Esophagus (tissue), 2 donors: ENCODE results near the gene AFP. TPM values are rescaled to one million over a fixed set of nuclear protein-coding genes. Genes with fewer than 3 reads are reported as not detected.
"Not testable (repeated sequence)": the region's sequence is repeated elsewhere in the genome, so short reads cannot be mapped to it uniquely, and the experiment has no call there.

Experiments
- H3K27ac ChIP-seq, 2 donors: one replicate each; pipeline ENCODE4 v1.5.1; 2013; ENCODE audit warnings: low read depth in 2 of 2, mild to moderate bottlenecking in 2 of 2, inconsistent platforms in 1 of 2, low read length in 1 of 2, moderate library complexity in 1 of 2
- H3K27me3 ChIP-seq, 2 donors: one replicate each; pipeline ENCODE4 v1.6.1; 2013; ENCODE audit warnings: low read length in 2 of 2, control low read depth in 1 of 2, mild to moderate bottlenecking in 1 of 2; ENCODE audit not compliant: insufficient read depth in 2 of 2, control insufficient read depth in 1 of 2
- H3K36me3 ChIP-seq, 2 donors: one replicate each; pipeline ENCODE4 v1.6.1; 2013; ENCODE audit warnings: low read length in 1 of 2; ENCODE audit not compliant: control insufficient read depth in 2 of 2, insufficient read depth in 2 of 2
- H3K4me1 ChIP-seq, 2 donors: one replicate each; pipeline ENCODE4 v1.6.1; 2013; ENCODE audit warnings: low read length in 1 of 2; ENCODE audit not compliant: control insufficient read depth in 2 of 2, insufficient read depth in 2 of 2
- H3K4me3 ChIP-seq, 2 donors: one replicate each; pipeline ENCODE4 v1.5.1; 2013; ENCODE audit warnings: low read length in 2 of 2, mild to moderate bottlenecking in 2 of 2, low read depth in 1 of 2, moderate library complexity in 1 of 2
- H3K9me3 ChIP-seq, 2 donors: one replicate each; pipeline ENCODE4 v1.6.1; 2013; ENCODE audit warnings: mild to moderate bottlenecking in 2 of 2, low read depth in 1 of 2, low read length in 1 of 2, moderate library complexity in 1 of 2; ENCODE audit not compliant: control insufficient read depth in 2 of 2, insufficient read depth in 1 of 2
- WGBS, 2 donors: extraction: QIAGEN DNeasy Blood & Tissue Kit; methylation state at CpG; one replicate each; pipeline ENCODE4 v1.1.7; 2013; 5-methylcytosine and 5-hydroxymethylcytosine counted together
- polyA plus RNA-seq, 2 donors: library from polyadenylated mRNA; stranded (reverse); fragments of 200-250 nt; gene quantifications; one replicate each; pipeline ENCODE4 v1.2.3, GENCODE V29; 2013
- donor health status: healthy with polysubstance abuse.
- donor health status: Bipolar disorder and iron deficiency.

Gene AFP
- under 1 TPM in 1 of 2 donors, not detected in 1; 0.05 TPM for polyA plus RNA-seq

DNA sequence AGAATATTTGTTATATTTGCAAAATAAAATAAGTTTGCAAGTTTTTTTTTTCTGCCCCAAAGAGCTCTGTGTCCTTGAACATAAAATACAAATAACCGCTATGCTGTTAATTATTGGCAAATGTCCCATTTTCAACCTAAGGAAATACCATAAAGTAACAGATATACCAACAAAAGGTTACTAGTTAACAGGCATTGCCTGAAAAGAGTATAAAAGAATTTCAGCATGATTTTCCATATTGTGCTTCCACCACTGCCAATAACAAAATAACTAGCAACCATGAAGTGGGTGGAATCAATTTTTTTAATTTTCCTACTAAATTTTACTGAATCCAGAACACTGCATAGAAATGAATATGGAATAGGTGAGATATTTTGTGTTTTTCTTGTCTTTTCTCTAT lies at the start of gene AFP:
Gene AFP (plus strand): TSS at position 238 of the 400 bp plus-strand sequence. CDS start 42 bp downstream, at position 280.
- no peak within 1 kb of the TSS for H3K27ac ChIP-seq
- H3K4me3 ChIP-seq = no peak within 1 kb of the TSS
- 82 to 87% methylated on average over 1 of the region's 1 CpG for WGBS, 2 donors
- H3K9me3 ChIP-seq = no peaks in the 10 kb centered on the region
- H3K27me3 ChIP-seq = no peaks in the 10 kb centered on the region
- no peaks in the 10 kb centered on the region for H3K4me1 ChIP-seq
- no peaks in the 10 kb centered on the region for H3K36me3 ChIP-seq

DNA sequence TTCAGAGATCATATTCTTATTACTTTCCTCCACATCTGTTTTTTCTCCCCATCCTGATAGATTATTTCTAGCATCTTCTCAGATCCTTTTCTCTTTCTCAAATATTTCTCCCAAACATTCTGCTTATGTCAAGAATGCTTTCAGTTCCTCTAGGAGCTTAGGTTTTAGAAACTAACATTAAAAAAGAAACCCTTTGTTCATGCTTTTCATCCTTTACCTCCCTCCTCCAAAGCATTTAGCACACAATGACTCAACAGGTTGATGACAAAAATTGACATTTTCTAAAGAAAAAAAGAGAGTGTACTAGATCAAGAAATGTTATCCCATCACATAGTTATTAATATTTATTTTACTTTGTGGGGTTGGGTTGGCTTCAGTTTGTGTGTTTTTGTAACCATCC lies 48.5 kb upstream of the AFP start:
- H3K27ac ChIP-seq = no peak overlapping the region
- no peaks in the 10 kb centered on the region for H3K9me3 ChIP-seq
- no peaks in the 10 kb centered on the region for H3K36me3 ChIP-seq
- no peaks in the 10 kb centered on the region for H3K4me1 ChIP-seq
- H3K4me3 ChIP-seq = no peak overlapping the region
- no peaks in the 10 kb centered on the region for H3K27me3 ChIP-seq

DNA sequence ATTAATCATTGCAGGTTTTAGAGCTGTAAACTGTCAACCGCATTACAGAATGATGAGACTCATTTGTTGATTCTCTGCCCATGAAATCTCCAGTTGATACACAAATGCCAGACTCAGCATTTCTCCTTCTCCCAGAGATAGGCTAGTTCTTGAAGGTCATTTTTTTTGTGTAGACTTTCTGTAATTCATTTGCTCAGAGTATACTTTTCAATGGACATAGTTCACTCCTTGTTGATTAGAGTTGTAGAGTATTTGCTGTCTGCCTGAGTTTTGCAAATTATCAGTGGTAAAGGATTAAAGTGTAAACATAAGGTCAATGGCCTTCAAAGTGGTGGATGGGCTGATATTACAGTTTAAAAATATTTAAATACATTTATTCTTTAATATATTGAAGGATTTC lies 47.1 kb upstream of the AFP start:
- no peak overlapping the region for H3K27ac ChIP-seq
- H3K9me3 ChIP-seq = no peaks in the 10 kb centered on the region
- no peaks in the 10 kb centered on the region for H3K27me3 ChIP-seq
- H3K4me1 ChIP-seq = no peaks in the 10 kb centered on the region
- no peaks in the 10 kb centered on the region for H3K36me3 ChIP-seq
- H3K4me3 ChIP-seq = no peak overlapping the region
- WGBS, 2 donors = 82 to 90% methylated on average over 1 of the region's 1 CpG

DNA sequence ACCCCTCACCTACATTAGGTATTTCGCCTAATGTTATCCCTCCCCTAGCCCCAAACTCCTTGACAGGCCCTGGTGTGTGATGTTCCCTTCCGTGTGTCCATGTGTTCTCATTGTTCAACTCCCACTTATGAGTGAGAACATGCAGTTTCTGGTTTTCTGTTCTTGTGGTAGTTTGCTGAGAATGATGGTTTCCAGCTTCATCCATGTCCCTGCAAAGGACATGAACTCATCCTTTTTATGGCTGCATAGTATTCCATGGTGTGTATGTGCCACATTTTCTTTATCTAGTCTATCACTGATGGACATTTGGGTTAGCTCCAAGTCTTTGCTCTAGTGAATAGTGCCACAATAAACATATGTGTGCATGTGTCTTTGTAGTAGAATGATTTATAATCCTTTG lies 46.4 kb upstream of the AFP start:
- WGBS, 2 donors = 89 to 95% methylated on average over 2 of the region's 2 CpGs

DNA sequence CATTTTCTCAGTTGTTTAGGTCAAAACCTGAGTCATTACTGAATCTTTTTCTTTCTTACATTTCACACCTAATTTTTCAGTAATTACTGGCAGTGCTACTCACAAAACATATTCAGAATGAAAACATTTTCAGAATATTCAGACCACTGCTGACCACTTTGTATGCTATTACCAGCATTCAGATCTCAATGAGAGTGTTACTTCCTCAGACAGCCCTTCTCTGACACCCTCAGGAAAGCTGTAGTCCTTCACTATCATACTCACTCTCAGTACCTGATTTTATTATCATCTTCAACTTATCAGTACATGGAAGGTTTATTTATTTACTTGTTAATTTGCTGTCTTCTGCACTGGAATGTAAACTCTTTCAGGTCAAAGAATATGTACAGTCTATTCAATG lies 44.2 kb upstream of the AFP start:
- no peaks in the 10 kb centered on the region for H3K9me3 ChIP-seq
- no peak overlapping the region for H3K27ac ChIP-seq
- H3K4me3 ChIP-seq = no peak overlapping the region
- H3K27me3 ChIP-seq = no peaks in the 10 kb centered on the region
- H3K4me1 ChIP-seq = no peaks in the 10 kb centered on the region
- H3K36me3 ChIP-seq = no peaks in the 10 kb centered on the region

More for the DNA sequence above, 46.4 kb upstream of the AFP start:
- not testable (repeated sequence) for H3K4me1 ChIP-seq, H3K27ac ChIP-seq, H3K9me3 ChIP-seq, H3K4me3 ChIP-seq, H3K27me3 ChIP-seq, H3K36me3 ChIP-seq

DNA sequence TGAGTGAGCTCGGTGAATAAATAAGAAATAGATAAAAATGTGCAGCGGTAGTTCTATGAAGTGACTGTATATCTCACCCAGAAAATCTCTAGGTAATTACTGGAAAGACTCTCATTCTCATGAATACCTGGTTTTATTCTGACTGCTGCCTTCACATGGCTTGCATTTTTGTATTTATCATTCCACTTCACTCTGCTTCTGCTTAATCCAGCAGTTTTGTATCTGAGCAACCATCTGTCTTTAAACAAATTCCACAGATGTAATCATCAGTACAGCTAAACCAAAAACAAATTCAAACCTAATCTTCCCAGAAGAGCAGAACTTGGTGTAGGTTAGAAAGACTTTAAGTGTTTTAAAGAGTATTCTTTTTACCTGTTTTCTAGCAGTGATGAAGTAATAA lies 43.1 kb upstream of the AFP start:
- Histone ChIP-seq H3K9me3 (no peaks in the 10 kb centered on the region), H3K4me3 (no peak overlapping the region), H3K27ac (no peak overlapping the region), H3K4me1 (no peaks in the 10 kb centered on the region), H3K36me3 (no peaks in the 10 kb centered on the region), H3K27me3 (no peaks in the 10 kb centered on the region)
- whole genome bisulfite sequencing, 2 donors = 79 to 82% methylated on average over 2 of the region's 2 CpGs

DNA sequence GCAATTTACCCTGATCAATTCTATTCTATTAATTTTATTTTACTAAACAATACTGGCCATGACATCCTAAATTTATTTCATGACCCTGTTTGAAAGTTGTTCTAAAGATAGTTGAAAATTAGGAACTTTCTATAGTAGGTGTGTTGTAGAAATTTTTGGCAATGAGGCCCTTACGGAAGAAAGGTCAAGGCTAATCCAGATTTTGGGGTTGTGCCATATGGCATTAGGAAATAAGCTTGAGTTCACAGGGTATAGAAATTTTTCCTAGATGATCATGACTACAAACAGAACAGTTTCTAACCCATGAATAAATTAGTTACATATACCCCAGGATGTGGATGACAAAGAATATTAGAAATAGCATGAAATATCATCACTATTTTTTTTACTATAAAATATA lies 39.7 kb upstream of the AFP start:
- Histone ChIP-seq H3K4me1 (no peaks in the 10 kb centered on the region), H3K4me3 (no peak overlapping the region), H3K27ac (no peak overlapping the region), H3K27me3 (no peaks in the 10 kb centered on the region), H3K9me3 (no peaks in the 10 kb centered on the region), H3K36me3 (no peaks in the 10 kb centered on the region)
- 74 to 82% methylated on average over 1 of the region's 1 CpG for WGBS, 2 donors

DNA sequence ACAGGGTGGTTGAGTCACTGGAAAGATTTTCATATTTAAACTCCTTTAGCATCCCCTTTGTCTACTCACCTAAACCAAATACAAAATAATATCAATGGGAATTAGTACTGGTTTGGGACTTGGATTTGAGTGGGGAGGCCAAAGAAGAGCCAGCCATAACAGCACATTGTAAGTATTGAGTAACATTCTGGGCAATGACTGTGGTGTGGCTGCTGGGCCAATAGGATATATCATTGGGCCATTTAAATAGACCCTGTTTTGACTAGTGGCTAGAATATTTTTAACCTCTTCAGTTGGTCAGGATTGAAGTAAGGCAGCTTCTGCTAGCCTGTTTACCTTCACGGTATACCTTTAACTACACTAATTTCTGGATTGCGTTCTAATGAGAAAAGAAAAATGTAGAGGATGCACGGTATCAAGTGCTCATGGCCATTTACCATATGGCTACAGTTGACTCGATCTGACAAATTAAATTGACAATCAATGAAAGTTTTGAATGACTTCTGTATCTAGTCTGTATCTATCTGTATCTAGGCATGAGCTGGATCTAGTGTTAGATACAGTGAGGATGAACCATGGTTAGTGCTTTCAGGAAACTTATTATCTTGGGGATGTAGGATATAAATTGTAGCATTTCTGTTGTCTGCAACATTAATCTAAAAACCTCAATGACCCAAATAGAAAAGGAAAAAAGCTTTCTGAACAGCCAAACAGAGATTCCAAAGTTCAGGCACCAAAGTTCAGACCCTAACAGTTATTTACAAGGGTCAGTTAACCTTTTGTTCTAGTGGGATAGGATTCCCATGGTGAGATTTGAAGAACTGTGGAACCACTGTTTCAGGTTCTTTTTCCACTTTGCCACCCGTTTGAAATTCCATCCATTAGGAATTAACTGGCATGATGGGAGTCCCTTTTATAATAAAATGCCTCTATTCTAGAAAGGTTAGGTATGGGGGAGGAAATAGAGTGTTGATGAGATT lies 38.7 kb upstream of the AFP start:
- Histone ChIP-seq H3K27ac (no peak overlapping the region), H3K27me3 (no peaks in the 10 kb centered on the region), H3K36me3 (no peaks in the 10 kb centered on the region), H3K9me3 (no peaks in the 10 kb centered on the region), H3K4me1 (no peaks in the 10 kb centered on the region), H3K4me3 (no peak overlapping the region)
- WGBS, 2 donors = 85 to 86% methylated on average over 5 of the region's 5 CpGs

DNA sequence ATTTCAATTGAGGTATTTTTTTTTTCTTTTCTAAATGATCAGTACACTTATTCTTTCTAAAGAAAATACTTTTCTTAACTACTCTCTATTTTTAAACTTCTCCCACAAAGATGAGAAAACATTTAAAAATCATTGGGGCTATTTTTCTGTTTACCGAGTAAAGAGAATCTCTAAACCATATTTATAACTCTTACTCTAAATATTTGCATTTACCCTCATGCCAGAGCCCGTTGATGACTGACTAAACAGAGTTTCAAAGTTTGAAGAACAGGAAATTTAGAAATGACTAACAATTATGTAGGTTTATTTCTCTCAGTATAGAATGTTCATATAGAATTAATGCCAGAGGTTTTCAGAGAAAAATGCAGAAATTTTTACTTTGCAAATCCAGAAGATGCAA lies 34.6 kb upstream of the AFP start:
- Histone ChIP-seq H3K36me3 (no peaks in the 10 kb centered on the region), H3K27ac (no peak overlapping the region), H3K4me1 (no peaks in the 10 kb centered on the region), H3K4me3 (no peak overlapping the region), H3K27me3 (no peaks in the 10 kb centered on the region), H3K9me3 (no peaks in the 10 kb centered on the region)
- WGBS, 2 donors = 38 to 51% methylated on average over 2 of the region's 2 CpGs

DNA sequence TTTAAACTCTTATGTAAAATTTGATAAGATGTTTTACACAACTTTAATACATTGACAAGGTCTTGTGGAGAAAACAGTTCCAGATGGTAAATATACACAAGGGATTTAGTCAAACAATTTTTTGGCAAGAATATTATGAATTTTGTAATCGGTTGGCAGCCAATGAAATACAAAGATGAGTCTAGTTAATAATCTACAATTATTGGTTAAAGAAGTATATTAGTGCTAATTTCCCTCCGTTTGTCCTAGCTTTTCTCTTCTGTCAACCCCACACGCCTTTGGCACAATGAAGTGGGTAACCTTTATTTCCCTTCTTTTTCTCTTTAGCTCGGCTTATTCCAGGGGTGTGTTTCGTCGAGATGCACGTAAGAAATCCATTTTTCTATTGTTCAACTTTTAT lies 32.0 kb upstream of the AFP start, which contains the start of gene ALB:
Gene ALB (plus strand): TSS at position 246 of the 400 bp plus-strand sequence. CDS start 41 bp downstream, at position 287.
- H3K9me3 ChIP-seq = no peaks in the 10 kb centered on the region
- H3K27ac ChIP-seq = no peak within 1 kb of the TSS
- H3K4me3 ChIP-seq = no peak within 1 kb of the TSS
- 68 to 81% methylated on average over 7 of the region's 7 CpGs for WGBS, 2 donors
- H3K4me1 ChIP-seq = no peaks in the 10 kb centered on the region
- no peaks in the 10 kb centered on the region for H3K36me3 ChIP-seq
- no peaks in the 10 kb centered on the region for H3K27me3 ChIP-seq
